OCI-LY1 (cell line): ENCODE results near the gene GUK1.

Experiments used
- H2AFZ ChIP-seq: fragments of 200-600 bp; sonication (generic), shearing (Covaris generic); 2 replicates; pipeline ENCODE4 v1.6.0; 2014; ENCODE audit warnings: antibody characterized with exemption, mild to moderate bottlenecking, low read length
- H3F3A ChIP-seq: fragments of 200-600 bp; sonication (generic), shearing (Covaris generic); 2 replicates; pipeline ENCODE4 v1.6.0; 2014; ENCODE audit warnings: mild to moderate bottlenecking, antibody characterized with exemption, low read length, moderate library complexity; ENCODE audit not compliant: insufficient read depth
- H3K27ac ChIP-seq: fragments of 200-600 bp; sonication (generic); 2 replicates; pipeline ENCODE4 v1.5.1; 2014; ENCODE audit warnings: low read length, mixed run types, mild to moderate bottlenecking, low read depth; ENCODE audit not compliant: poor library complexity, severe bottlenecking
- H3K27me3 ChIP-seq: fragments of 200-600 bp; sonication (generic); 2 replicates; pipeline ENCODE4 v1.6.0; 2014; ENCODE audit warnings: antibody characterized with exemption, mild to moderate bottlenecking, low read length, moderate library complexity; ENCODE audit not compliant: insufficient read depth
- H3K36me3 ChIP-seq: fragments of 200-600 bp; sonication (generic); 2 replicates; pipeline ENCODE4 v1.6.1; 2014; ENCODE audit warnings: mild to moderate bottlenecking, antibody characterized with exemption, low read length, moderate library complexity, mixed read lengths; ENCODE audit not compliant: insufficient read depth
- H3K4me1 ChIP-seq: fragments of 200-600 bp; sonication (generic); 2 replicates; pipeline ENCODE4 v1.5.1; 2014; ENCODE audit warnings: mild to moderate bottlenecking, low read length, moderate library complexity; ENCODE audit not compliant: insufficient read depth, severe bottlenecking
- H3K4me2 ChIP-seq: fragments of 200-600 bp; sonication (generic), shearing (Covaris generic); 2 replicates; pipeline ENCODE4 v1.6.1; 2014; ENCODE audit warnings: low read length
- H3K4me3 ChIP-seq: fragments of 200-600 bp; sonication (generic); 2 replicates; pipeline ENCODE4 v1.5.1; 2014; ENCODE audit warnings: low read length, low read depth, mild to moderate bottlenecking, mixed read lengths; ENCODE audit not compliant: poor library complexity, severe bottlenecking
- H3K79me2 ChIP-seq: fragments of 200-600 bp; shearing (Covaris generic); 2 replicates; pipeline ENCODE4 v1.6.1; 2016; ENCODE audit warnings: mixed run types, low read length, mixed read lengths; ENCODE audit not compliant: insufficient read depth
- H3K9ac ChIP-seq: fragments of 200-600 bp; sonication (generic), shearing (Covaris generic); 2 replicates; pipeline ENCODE4 v1.6.1; 2014; ENCODE audit warnings: mild to moderate bottlenecking, low read length, mixed read lengths
- H3K9me2 ChIP-seq: fragments of 200-600 bp; sonication (generic), shearing (Covaris generic); 2 replicates; pipeline ENCODE4 v1.6.1; 2014; ENCODE audit warnings: low read depth, mild to moderate bottlenecking, low read length, mixed read lengths
- H3K9me3 ChIP-seq: fragments of 200-600 bp; shearing (Covaris generic); 2 replicates; pipeline ENCODE4 v1.6.1; 2014; ENCODE audit warnings: low read length, mixed read lengths
- H4K20me1 ChIP-seq: fragments of 200-600 bp; sonication (generic), shearing (Covaris generic); 2 replicates; pipeline ENCODE4 v1.6.0; 2016; ENCODE audit warnings: mild to moderate bottlenecking, low read length; ENCODE audit not compliant: insufficient read depth
- CTCF ChIP-seq: fragments of 200-600 bp; sonication (generic), shearing (Covaris generic); IDR thresholded peaks from 2 replicates; pipeline ENCODE4 v1.5.1; 2017; ENCODE audit warnings: mild to moderate bottlenecking, antibody characterized with exemption, low read length, moderate library complexity, mixed read lengths
- EZH2 ChIP-seq: fragments of 200-600 bp; sonication (generic), shearing (Covaris generic); IDR thresholded peaks from 2 replicates; pipeline ENCODE4 v1.8.0; 2017; ENCODE audit warnings: borderline replicate concordance, mixed run types, mild to moderate bottlenecking, antibody characterized with exemption, low read length, moderate library complexity, mixed read lengths

Gene GUK1

DNA sequence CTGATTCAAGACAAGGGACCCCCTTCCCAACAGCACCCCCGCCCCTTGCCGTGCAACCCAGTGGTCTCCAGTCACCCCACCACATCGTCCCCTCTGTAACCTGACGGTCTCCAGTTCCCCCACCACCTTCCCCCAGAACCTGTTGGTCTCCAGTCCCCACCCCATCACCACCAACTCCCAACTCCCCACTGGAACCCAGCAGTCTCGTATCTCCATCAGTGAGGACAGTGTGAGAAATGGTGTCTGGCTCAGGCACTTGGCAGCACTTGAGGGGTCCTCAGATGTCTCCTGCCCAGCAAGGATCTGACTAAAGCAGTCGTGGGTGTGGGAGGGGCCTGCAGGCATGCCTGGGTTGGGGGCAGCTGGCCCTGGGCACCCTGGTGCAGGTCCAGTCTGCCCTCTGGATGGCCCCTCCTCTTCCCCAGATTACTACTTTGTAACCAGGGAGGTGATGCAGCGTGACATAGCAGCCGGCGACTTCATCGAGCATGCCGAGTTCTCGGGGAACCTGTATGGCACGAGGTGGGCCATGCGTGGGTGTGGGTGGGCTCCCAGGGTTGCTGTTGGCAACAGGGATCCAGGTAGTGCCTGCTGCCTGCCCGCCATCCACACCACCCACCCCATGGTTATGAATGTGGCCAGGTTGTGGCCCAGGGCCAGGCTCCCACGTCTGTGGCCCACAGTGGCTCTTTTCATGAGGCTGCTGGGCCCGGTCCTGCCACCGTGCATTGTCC, 6.5 kb downstream of the GUK1 start:
- H4K20me1 ChIP-seq, result no peaks in the 10 kb centered on the region
- H3K27me3 ChIP-seq, result no peaks in the 10 kb centered on the region
- no peaks in the 10 kb centered on the region for H3K9me3 ChIP-seq
- H2AFZ ChIP-seq, result no peak overlapping the region
- peaks cover 14% of the 10 kb centered on the region; the same call in 1 of the 2 replicates for H3K36me3 ChIP-seq
- no peak overlapping the region for H3K9ac ChIP-seq
- no peak overlapping the region for H3K4me2 ChIP-seq
- H3K27ac ChIP-seq, result no peak overlapping the region
- peaks cover 33% of the 10 kb centered on the region for H3K4me1 ChIP-seq
- H3K9me2 ChIP-seq, result no peaks in the 10 kb centered on the region
- H3K79me2 ChIP-seq, result peaks cover 17% of the 10 kb centered on the region; the same call in 1 of the 2 replicates
- TF ChIP-seq CTCF (no peak), EZH2 (no peak)
- no peak overlapping the region for H3K4me3 ChIP-seq
- no peaks in the 10 kb centered on the region for H3F3A ChIP-seq

- Histone ChIP-seq H2AFZ (no peak overlapping the region), H3K4me3 (no peak overlapping the region), H3K27me3 (no peaks in the 10 kb centered on the region), H3F3A (no peaks in the 10 kb centered on the region), H4K20me1 (no peaks in the 10 kb centered on the region), H3K79me2 (peaks cover 11% of the 10 kb centered on the region; the same call in 1 of the 2 replicates), H3K9me3 (no peaks in the 10 kb centered on the region), H3K4me1 (peaks cover 27% of the 10 kb centered on the region), H3K9ac (no peak overlapping the region), H3K4me2 (no peak overlapping the region), H3K9me2 (no peaks in the 10 kb centered on the region), H3K36me3 (peaks cover 14% of the 10 kb centered on the region; the same call in 1 of the 2 replicates), H3K27ac (no peak overlapping the region)
- no peak for TF ChIP-seq CTCF
- no peak for TF ChIP-seq EZH2
Measured at GRCh38 chr1:228147151-228147693, 7.1 kb downstream of the GUK1 start.

- Histone ChIP-seq H3K9ac (no peak overlapping the region), H3K79me2 (peaks cover 7% of the 10 kb centered on the region; the same call in 1 of the 2 replicates), H3K36me3 (peaks cover 14% of the 10 kb centered on the region; the same call in 1 of the 2 replicates), H3F3A (no peaks in the 10 kb centered on the region), H3K4me3 (no peak overlapping the region), H3K9me2 (no peaks in the 10 kb centered on the region), H3K27me3 (no peaks in the 10 kb centered on the region), H4K20me1 (no peaks in the 10 kb centered on the region), H3K4me2 (no peak overlapping the region), H2AFZ (no peak overlapping the region), H3K4me1 (peaks cover 22% of the 10 kb centered on the region), H3K9me3 (no peaks in the 10 kb centered on the region), H3K27ac (no peak overlapping the region)
- no peak for TF ChIP-seq CTCF
- no peak for TF ChIP-seq EZH2
Measured at GRCh38 chr1:228147768-228148167, 7.7 kb downstream of the GUK1 start.
